ENCODE measurements around the gene INPP4B.

INPP4B gene

GRCh38 chr4:142372530-142373260, 473.4 kb downstream of the INPP4B start:
- DNase-seq (ENCODE audit: low spot score): no peak

DNA sequence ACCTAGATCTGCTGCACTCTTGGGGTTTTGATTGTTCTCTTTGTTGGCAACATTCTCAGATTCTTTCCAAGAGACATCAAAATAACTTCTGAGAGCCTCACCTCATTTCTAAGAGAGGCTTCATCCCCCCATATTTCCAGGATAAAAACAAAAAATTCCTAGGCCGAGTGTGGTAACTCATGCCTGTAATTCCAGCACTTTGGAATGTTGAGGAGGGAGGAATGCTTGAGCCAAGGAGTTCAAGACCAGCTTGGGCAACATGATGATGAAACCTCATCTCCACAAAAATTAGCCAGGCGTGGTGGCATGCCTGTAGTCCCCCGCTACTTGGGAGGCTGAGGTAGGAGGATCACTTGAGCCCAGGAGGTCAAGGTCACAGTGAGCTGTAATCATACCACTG, 477.0 kb downstream of the INPP4B start:
- no peak for DNase-seq (ENCODE audit: low spot score)

GRCh38 chr4:142367418-142368180, 478.5 kb downstream of the INPP4B start:
- no peak for DNase-seq (ENCODE audit: low spot score)

DNA sequence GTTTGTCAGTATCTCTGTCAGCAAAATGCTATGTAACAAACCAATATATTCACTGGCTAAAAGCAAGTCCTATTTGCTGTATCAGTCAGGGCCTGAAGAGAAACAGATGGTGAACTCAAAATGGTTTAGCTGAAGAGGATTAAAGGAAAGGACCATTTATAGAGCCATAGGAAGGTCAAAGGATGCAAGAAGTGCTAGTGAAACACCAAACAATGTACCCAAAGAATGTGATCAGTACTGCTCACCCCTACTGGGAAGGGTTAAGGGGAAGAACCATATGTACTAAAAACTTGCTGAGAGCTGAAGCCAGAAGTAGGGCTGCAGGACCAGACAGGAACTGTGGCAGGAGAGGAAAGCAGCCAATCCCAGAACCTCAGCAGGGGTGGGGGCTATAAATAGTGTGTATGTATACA, 479.3 kb downstream of the INPP4B start:
- DNase-seq (ENCODE audit: low spot score): no peak

DNA sequence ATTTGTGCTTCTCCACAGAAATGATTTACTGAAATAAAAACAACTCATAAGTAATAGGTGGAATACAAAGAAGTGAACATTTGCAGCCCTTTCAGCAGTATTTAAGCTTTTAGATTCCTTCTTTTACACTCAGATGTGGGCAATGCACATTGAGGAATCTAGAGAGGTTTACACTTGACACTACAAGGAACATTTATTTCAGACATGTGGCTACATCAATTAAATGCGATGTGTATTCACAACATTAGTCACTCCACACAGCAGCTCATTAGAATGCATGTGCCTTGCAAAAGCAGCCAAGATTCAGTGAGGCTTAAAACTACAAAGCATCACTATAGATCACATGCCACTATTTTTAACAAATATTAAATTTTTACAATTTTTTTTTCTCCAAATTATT, 480.7 kb downstream of the INPP4B start:
- DNase-seq (ENCODE audit: low spot score): no peak

DNA sequence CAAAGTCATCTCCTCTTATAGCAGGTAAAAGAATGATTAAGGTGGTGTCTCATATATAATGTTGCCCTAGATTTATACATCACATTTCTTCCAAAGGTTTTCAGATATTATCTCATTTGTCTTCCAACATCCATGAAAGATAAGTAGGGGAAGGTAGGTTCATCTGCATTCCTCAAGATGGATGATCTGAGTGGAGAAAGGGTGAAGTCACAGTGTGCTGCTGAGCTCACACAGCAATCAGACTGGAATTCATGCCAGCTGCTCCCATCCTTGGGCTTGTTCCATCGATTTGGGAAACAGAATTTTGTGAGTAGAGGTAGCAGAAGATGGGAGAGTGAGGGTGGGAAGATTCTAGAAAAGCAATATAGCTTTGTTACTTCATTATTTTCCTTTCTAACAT, 482.4 kb downstream of the INPP4B start:
- DNase-seq (ENCODE audit: low spot score): no peak

- DNase-seq (ENCODE audit: low spot score): no peak
These were observed 484.1 kb downstream of the INPP4B start for GRCh38 chr4:142361981-142362380.

- no peak for DNase-seq (ENCODE audit: low spot score)
These were observed 485.4 kb downstream of the INPP4B start for GRCh38 chr4:142360657-142361056.

- DNase-seq (ENCODE audit: low spot score): no peak
These were observed 487.4 kb downstream of the INPP4B start for GRCh38 chr4:142358656-142359055.

- DNase-seq (ENCODE audit: low spot score): no peak
These were observed 489.3 kb downstream of the INPP4B start for GRCh38 chr4:142356801-142357200.

GRCh38 chr4:142356118-142356759, 489.9 kb downstream of the INPP4B start:
- DNase-seq (ENCODE audit: low spot score): no peak

- no peak for DNase-seq (ENCODE audit: low spot score)
These were observed 490.6 kb downstream of the INPP4B start for GRCh38 chr4:142355421-142355930.

DNA sequence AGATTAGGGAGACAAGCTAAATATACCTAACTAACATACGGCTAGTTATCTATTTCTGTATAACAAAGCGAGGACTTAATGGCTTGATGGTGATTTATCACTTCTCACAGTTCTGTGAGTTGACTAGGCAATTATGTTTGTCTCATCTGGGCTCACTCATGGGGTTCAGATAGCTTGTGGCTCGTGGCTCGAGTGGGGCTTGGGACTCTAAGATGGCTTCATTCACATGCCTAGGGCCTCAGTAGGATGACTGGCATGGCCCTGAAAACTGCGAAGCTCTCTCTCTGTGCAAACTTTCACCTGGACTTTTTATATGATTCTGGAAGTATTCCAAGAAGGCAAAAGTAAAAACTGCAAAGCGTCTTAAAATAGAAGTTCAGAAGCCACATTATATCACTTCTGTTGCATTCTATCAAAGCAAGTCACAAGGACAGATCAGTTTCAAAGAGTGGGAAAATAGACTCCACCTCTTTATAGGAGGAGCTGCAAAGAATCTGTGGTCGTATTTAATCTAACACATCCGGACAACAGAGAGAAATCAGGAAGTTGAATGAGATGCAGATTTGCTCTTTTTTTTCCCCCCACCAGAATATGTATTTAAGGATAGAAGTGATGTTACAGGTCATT, 491.2 kb downstream of the INPP4B start:
- DNase-seq (ENCODE audit: low spot score): peak; percentile 54

GRCh38 chr4:142354041-142354440, 492.1 kb downstream of the INPP4B start:
- no peak for DNase-seq (ENCODE audit: low spot score)

GRCh38 chr4:142353149-142353738, 492.9 kb downstream of the INPP4B start:
- DNase-seq (ENCODE audit: low spot score): peak; percentile 42

DNA sequence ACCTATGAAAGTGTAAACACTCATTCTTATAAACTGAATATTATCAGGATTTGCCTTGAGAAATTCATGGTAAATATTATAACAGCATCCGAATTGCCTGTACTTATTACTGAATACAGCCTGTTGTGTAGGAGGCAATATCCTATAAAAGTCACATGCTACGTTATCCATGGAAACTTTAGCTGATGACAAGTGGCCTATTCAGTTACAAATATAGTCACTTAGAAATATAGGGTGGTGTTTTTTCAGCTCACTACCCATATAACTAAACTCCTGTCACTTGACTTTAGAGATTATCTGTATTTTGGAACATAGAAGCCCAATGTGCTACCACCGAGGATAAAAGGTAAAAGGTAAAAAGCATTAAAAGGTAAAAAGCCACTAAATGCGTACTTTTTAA, 493.4 kb downstream of the INPP4B start:
- DNase-seq (ENCODE audit: low spot score): no peak

- DNase-seq (ENCODE audit: low spot score): no peak
These were observed 494.1 kb downstream of the INPP4B start for GRCh38 chr4:142351958-142352357.

DNA sequence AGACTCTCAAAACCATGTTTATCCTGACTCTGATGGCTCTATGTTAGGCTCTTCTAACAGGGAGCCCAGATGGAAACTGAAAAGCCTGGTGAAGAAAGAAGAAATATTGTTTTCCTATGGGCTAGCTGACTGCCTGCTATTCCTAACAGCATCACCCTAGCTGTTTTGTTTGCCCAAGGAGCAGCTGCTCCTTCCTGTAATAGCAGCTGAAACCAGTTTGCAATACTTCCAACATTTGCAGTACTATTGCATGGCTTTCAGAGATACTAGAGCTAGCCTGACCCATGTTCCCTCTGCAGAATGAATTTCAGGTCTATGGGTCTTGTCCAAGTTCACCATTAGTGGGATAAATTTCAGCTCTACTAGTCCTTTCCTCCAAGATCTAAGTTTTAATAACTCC, 495.2 kb downstream of the INPP4B start:
- no peak for DNase-seq (ENCODE audit: low spot score)

DNA sequence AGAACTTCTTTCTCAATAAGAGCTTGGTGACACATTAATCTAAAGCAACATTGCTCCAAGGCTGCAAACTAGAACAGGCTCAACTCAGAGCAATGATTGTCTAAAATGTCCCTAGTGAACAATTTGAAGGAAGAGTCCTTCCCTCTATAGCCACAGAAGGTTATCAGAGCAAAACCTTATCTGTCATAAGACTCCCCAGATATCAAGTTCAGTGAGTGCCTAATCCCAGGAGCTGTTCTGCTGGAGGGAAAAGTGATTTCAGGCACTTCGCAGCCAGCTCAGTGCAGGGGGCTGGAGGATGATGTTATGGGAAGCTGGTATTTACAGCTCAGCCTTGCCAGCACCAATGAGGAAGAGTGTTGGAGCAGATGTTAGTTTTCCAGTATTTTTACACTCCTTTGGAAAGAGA, 497.5 kb downstream of the INPP4B start:
- DNase-seq (ENCODE audit: low spot score): no peak

- no peak for DNase-seq (ENCODE audit: low spot score)
These were observed 498.9 kb downstream of the INPP4B start for GRCh38 chr4:142347241-142347640.

DNA sequence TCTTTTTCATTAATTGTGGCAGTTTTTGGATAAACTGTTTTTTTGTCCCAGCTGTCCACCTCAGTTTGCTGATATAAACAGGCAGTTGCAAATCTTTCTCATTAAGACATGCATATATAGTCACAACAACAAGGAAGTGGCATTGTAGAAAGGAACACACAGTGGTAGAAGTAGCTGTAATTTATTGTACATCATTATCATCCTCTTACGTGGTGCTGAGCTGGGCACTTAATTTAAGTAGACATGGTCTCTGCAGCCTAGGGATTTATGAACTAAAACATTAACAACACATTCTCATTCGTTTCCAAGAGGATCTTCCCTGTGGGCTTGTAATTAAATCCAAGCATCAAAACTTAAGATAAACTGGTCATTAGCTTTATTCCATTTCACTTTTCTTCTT, 500.2 kb downstream of the INPP4B start:
- DNase-seq (ENCODE audit: low spot score): no peak

GRCh38 chr4:142341268-142341667, 504.8 kb downstream of the INPP4B start:
- no peak for DNase-seq (ENCODE audit: low spot score)
